DMS 273 (cell line): Measurements from ENCODE around the gene ZNF580.

Experiments used
- DNase-seq: peaks from one replicate; lab custom pipeline; 2025; ENCODE audit not compliant: unreplicated experiment; lab: John Stamatoyannopoulos, UW

The ZNF580 gene

DNA sequence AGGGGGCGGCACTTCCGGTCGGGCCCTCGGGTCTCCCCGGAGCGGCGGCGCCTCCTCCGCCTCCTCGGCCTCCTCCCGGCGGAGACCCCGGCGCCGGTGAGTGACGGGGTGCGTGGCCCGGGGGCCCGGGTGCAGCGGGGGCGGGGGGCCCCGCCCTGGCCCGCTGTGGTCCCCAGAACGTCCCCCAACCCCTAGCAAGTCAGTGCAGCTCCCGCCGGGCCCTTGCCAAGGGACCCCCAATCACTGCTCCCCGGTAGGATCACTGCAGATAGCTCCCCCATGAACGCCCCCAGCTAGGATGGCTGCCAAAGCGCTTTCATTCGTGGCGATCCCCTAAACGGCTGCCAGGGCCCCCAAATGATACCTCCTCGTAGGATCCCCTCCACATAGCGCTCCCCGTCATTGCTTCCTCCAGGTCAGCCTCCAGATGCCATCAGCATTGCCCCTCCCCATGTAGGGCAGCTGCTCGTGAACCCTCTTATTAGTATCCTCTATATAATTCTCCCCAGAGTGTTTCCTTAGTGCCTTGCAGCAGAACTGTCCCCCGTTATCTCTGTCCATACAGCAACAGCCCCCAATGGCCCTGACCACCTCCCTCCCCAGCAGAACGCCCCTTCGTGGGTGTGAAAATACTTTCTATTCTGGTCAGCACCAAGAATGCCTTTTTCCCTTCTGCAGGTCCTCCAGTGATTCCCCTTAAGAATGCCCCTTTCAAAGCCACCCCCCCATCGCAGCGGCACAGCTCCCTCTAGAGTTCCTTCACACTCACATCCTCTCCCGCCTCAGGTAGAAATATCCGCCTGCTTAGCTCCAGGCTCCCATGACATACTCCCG is 34.9 kb upstream of the ZNF580 start, which contains the start of gene ZNF865:
TSS of gene ZNF865 (plus strand) at position 11 of the 834 bp plus-strand sequence. CDS start 7,972 bp downstream, outside the sequence.
- peak; percentile 89 for DNase-seq

DNA sequence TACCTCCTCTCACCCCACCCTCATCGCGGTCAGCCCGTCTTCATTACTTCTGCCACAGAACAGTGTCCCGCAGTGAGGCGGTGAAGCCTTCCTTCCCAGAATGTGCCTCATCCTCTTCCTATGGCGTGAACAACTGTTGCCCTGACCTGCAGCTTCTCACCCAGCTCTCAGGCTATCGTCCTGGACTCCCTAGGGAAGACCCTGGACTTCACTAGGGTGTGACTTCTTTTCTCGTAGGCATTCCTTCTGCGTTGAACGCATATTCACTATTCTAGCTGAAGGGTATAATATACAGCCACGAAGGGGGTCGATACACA is 34.4 kb upstream of the ZNF580 start:
- no peak for DNase-seq

DNA sequence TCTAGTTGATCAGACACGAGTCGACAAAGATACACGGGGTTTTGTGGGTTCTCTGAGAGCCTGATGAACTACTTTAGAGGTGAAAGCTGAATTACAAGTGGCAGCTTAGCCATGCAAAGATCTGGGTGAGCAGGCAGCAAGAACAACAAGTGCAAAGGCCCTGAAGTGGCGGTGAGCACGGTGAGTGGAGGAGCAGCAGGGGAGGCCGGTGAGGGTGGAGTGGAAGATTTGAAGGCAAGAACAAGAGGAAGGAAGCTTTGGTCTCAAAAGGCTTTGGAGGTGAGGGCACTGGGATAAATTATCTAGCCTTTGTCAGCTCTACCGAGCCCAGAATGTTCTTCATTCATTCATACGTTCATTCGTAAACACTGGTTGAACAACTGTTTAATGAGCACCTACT is 34.0 kb upstream of the ZNF580 start:
- DNase-seq: no peak

DNA sequence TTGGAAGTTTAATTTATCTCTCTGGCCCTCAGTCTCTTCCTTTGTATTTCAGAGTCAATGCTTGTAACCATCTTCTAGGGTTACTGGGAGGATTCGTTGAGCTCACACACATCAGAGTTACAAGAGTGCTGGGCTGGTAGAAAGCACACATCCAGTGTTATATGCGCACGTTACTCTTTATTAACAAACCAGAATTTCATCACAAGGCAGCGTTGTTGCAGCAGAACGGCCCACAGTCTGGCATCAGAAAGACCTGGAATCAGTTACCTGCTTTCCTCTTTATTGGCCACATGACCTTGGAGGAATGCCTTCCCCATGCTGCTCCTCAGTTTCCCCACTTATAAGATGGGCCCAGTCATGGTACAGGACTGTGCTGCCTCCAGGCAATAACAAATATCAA is 31.5 kb upstream of the ZNF580 start:
- DNase-seq: no peak

DNA sequence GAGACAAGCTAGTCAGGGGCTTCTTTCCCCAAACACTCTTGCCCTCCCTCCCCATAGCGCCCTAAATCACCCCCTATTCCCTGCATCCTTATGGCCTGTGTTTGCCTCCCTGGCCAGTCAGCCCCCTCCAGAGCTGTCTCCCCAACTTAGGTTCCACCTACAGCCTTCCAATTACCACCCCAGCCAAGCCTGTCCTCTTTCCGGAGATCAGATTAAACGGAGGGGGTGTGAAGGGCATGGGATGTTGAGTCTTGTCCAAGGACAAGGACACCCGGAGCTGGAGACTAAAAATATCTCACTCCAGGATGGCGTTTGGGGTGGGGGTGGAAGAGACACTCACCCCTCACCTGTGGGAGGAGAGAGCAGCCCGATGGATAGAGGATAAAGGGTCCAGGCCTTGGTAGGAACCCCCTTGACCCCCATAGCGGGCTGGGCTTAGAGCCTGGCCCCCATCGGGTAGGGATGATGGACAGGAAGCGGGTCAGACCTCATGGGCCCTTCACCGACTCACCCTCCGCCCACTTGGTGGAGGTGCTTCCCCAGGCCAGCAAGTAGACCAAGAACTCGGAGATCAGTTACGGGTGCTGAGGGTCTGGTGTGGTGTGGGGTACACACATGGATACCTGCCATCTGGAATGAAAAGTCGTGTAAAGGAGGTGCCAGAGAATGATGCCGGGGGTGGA is 29.4 kb upstream of the ZNF580 start:
- no peak for DNase-seq

DNA sequence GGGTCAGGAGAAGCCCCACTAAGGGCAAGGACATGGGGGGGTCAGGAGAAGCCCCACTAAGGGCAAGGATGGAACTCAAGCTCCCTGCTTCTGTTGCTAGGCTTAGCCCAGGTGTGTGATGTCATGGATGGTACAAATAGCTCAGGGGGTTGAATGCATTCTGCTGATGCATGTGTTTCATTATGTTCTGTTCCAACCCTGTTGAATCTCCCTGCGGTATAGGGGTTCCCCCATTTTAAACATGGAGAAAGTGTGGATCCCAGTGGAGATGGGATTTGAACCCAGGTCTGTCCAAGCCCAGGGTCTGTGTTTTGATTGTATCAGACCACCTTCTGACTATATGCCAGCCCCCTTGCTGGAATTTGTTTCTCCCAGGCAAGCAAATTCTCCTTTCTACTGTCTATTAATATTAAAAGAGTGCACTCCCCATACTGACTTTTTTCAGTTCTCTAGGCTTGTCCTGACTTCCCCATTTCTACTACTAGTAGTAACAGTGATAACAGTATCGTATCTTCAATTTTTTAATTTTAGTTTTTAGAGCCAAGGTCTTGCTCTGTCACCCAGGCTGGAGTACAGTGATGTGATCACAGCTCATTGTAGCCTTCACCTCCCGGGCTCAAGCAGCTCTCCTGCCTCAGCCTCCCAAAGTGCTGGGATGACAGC is 28.7 kb upstream of the ZNF580 start:
- no peak for DNase-seq

DNA sequence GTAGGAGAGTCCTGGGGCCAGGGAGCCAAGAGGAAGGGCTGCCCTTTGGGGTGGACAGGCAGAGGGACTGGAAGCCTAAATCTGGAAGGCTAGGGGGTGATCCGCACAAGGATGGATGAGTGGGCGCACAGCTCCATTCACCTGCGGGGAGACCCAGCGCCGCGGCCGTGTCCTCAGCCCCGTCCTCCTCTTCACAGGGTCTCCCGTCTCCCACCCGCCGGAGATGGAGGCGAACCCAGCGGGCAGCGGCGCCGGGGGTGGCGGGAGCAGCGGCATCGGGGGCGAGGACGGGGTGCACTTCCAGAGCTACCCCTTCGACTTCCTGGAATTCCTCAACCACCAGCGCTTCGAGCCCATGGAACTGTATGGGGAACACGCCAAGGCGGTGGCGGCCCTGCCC is 27.4 kb upstream of the ZNF580 start:
- no peak for DNase-seq

DNA sequence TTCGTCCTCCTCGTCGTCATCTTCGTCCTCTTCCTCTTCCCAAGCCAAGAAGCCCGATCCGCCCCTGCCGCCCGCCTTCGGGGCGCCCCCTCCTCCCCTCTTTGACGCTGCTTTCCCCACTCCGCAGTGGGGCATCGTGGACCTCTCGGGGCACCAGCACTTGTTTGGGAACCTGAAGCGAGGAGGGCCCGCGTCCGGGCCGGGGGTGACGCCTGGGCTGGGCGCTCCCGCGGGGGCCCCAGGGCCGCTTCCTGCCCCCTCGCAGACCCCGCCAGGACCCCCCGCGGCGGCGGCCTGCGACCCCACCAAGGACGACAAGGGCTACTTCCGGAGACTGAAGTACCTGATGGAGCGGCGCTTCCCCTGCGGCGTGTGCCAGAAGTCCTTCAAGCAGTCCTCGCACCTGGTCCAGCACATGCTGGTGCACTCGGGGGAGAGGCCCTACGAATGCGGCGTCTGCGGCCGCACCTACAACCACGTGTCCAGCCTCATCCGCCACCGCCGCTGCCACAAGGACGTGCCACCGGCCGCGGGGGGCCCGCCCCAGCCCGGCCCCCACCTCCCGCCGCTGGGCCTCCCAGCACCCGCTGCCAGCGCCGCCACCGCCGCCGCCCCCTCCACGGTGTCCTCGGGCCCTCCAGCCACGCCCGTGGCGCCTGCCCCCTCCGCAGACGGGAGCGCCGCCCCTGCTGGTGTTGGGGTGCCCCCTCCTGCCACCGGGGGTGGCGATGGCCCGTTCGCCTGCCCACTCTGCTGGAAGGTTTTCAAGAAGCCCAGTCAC is 26.7 kb upstream of the ZNF580 start:
- DNase-seq: no peak

DNA sequence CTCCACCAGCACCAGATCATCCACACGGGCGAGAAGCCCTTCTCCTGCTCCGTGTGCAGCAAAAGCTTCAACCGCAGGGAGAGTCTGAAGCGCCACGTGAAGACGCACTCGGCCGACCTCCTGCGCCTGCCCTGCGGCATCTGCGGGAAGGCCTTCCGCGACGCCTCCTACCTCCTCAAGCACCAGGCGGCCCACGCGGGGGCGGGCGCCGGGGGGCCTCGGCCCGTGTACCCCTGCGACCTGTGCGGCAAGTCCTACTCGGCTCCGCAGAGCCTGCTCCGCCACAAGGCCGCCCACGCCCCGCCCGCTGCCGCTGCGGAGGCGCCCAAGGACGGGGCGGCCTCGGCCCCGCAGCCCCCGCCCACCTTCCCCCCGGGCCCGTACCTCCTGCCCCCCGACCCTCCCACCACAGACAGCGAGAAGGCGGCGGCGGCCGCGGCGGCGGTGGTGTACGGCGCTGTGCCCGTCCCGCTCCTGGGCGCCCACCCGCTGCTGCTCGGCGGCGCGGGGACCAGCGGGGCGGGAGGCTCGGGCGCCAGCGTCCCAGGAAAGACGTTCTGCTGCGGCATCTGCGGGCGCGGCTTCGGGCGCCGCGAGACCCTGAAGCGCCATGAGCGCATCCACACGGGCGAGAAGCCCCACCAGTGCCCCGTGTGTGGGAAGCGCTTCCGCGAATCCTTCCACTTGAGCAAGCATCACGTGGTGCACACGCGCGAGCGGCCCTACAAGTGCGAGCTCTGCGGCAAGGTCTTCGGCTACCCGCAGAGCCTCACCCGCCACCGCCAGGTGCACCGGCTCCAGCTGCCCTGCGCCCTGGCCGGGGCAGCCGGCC is 25.9 kb upstream of the ZNF580 start:
- no peak for DNase-seq

DNA sequence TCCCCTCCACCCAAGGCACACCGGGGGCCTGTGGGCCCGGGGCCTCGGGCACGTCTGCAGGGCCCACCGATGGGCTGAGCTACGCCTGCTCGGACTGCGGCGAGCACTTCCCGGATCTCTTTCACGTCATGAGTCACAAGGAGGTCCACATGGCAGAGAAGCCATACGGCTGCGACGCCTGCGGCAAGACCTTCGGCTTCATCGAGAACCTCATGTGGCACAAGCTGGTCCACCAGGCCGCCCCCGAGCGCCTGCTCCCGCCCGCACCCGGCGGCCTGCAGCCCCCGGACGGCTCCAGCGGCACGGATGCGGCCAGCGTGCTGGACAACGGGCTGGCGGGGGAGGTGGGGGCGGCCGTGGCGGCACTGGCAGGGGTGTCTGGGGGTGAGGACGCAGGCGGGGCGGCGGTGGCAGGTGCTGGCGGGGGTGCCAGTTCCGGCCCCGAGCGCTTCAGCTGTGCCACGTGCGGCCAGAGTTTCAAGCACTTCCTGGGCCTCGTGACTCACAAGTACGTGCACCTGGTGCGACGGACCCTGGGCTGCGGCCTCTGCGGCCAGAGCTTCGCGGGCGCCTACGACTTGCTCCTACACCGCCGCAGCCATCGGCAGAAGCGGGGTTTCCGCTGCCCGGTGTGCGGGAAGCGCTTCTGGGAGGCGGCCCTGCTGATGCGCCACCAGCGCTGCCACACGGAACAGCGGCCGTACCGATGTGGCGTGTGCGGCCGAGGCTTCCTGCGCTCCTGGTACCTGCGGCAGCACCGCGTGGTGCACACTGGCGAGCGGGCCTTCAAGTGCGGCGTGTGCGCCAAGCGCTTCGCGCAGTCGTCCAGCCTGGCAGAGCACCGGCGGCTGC is 25.0 kb upstream of the ZNF580 start:
- DNase-seq: no peak

DNA sequence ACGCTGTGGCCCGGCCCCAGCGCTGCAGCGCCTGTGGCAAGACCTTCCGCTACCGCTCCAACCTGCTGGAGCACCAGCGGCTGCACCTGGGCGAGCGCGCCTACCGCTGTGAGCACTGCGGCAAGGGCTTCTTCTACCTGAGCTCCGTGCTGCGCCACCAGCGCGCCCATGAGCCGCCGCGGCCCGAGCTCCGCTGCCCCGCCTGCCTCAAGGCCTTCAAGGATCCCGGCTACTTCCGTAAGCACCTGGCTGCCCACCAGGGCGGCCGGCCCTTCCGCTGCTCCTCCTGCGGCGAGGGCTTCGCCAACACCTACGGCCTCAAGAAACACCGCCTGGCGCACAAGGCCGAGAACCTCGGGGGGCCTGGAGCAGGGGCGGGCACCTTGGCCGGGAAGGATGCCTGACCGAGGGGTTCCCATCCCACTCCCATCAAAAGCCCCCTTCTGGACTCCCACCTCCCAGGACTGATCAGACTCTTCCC is 24.4 kb upstream of the ZNF580 start:
- no peak for DNase-seq

DNA sequence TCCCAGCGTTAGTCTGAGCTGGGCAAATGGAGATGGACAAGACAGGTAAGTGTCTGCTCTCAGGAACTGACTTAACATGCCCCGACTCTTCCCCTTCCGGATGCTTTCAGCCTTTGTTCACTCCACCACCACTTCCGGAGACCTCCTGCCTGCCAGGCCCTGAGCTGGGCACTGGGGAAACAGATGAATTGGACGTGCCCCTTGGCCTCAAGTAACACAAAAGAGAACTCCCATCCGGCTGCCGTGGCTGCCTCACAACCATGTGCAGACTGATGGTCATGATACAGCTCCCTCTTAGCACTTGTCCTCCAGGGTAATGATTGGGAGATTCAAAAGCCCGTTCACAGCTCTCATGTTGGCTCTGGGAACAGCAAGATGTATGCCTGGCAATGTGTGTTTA is 23.4 kb upstream of the ZNF580 start:
- DNase-seq: no peak

DNA sequence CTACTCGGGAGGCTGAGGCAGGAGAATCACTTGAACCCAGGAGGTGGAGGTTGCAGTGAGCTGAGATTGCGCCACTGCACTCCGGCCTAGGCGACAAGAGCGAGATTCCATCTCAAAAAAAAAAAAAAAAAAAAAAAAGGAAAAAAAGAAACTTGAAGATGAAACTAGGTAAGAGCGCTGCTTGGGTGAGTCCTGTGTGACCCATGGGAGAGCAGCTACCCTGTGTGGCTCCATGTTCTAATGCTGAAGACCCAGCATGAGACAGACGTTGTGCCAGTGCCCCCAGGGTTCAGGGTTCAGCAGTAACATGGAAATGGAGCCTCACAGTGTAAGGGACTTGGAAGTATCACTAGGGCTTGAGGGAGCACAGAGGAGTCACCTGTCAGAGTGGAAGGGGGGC is 22.4 kb upstream of the ZNF580 start:
- no peak for DNase-seq

DNA sequence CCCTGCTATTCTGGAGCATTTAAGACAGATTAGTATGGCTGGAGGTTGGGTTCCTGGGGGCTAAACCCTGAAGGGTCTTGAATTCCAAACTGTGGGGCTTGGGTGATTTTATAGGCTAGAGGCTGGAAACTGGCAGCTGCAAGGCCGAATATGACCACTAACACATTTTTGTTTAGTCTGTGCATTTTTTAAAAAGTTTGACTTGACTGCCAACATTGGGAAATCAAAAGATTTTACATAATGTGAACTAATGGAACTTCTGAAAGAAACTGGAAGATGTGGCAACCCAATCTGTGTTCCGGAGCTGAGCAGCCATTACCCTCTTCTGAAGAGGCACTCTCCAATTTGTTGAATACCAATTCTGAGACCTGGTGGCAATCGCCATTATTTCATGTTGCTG is 21.5 kb upstream of the ZNF580 start:
- DNase-seq: no peak

DNA sequence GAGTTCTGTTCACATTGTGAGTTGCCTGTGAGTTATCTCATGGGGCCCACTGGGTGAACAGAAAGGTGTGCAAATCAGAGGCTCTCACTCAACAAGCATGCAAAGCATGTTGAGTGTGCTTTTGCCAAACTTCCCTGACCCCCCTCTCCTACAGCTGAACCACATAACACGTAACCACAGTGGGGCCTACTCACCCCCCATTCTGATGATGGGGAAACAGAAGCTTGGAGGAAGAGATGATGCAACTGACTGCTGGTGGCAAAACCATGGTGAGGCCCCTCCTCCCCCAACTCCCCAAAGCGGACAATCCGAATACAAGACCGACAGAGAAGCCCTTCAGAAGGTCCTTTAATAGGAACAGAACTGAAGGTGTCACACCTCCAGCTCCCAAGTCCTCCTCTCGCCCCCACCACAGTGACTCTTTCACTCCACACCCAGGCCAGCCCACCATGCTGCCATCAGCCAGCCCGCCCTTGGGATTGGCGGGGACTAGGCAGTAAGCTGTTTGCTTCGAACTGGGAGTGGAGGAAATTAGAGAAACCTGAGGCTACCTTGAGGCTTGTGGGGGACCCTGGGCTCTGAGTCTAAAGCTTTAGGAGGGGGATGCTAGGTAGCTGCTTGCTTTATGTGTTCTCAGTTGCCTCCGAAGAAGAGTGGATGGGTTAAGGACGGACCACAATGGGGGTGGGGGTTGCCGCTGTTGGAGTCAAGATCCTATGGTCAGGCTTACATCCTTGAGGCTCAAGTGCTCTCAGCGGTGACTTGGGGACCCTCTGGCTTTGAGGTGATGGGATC is 20.2 kb upstream of the ZNF580 start:
- DNase-seq: no peak

DNA sequence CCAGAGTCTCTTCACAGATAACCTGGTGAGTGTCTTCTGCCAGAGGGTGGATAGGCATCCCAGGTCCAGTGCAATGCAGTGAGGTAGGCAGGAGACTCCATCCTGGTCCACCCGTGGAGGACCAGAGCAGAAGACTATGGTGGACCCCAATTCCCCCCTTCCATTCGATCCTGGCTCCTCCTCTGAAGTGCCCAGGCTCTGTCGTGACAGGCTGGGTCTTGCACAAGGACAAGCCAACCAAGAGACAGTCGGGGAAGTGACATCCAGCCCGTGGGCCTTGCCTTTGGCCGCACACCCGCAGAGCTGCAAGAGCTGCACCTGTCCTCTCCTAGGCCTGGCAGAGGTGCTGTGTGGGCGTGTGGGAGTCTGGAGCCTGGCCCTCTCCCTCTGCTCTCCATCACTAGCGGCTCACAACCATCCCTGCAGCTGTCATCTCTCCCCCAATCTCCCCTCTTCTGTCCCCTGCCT is 19.6 kb upstream of the ZNF580 start:
- DNase-seq: no peak

DNA sequence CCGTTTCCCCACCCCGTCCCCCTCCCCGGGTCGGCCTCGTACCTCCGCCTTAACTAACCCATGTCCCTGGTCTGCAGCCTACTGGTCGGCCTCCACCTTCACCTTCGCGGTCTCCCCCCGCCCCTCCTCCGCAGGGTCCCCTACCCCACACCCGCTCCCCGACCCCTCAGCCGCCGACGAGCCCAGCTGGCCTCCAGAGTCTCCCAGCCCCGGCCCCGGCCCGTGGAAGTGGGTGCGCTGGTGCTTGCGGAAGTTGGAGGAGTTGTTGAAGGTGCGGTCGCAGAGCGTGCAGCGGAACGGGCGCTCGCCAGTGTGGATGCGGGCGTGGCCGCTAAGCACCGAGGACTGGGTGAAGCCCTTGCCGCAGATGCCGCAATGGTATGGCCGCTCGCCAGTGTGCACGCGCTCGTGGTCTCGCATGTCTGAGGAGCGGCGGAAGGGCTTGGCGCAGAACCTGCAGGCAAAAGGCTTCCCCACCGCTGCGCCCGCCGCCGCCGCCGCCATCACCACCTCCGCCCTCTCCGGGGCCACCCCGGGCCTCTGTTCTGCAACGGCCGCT is 19.1 kb upstream of the ZNF580 start:
- no peak for DNase-seq
